ENCODE measurements around the gene FARS2.

GRCh38 chr6:5636210-5637030 is 375.1 kb downstream of the FARS2 start:
- no peak for TF ChIP-seq NCOR1 (IDR thresholded peaks at IDR 0.05; ENCODE audit: borderline replicate concordance, low read length)
- no peak for TF ChIP-seq HMGXB4 (CRISPR knock-in tag; IDR thresholded peaks at IDR 0.05; ENCODE audit: borderline replicate concordance in 1 of 2, low read depth in 1 of 2)
- no peak for TF ChIP-seq ZBTB34 (CRISPR knock-in tag; IDR thresholded peaks at IDR 0.05)
- TF ChIP-seq ISX (CRISPR knock-in tag; conservative IDR thresholded peaks at IDR 0.05): no peak
- no peak for TF ChIP-seq ARID4A (CRISPR knock-in tag; IDR thresholded peaks at IDR 0.05; ENCODE audit: borderline replicate concordance)
- TF ChIP-seq NR3C1 (CRISPR knock-in tag; IDR thresholded peaks at IDR 0.05): no peak
- TF ChIP-seq KAT8 (CRISPR knock-in tag; IDR thresholded peaks at IDR 0.05): no peak

Data from HepG2 (cell line).